ENCODE data around the gene PSMD5.

PSMD5 gene

GRCh38 chr9:120801441-120801840 is 41.3 kb downstream of the PSMD5 start:
- DNase-seq (ENCODE audit: low read depth) = no peak

DNA sequence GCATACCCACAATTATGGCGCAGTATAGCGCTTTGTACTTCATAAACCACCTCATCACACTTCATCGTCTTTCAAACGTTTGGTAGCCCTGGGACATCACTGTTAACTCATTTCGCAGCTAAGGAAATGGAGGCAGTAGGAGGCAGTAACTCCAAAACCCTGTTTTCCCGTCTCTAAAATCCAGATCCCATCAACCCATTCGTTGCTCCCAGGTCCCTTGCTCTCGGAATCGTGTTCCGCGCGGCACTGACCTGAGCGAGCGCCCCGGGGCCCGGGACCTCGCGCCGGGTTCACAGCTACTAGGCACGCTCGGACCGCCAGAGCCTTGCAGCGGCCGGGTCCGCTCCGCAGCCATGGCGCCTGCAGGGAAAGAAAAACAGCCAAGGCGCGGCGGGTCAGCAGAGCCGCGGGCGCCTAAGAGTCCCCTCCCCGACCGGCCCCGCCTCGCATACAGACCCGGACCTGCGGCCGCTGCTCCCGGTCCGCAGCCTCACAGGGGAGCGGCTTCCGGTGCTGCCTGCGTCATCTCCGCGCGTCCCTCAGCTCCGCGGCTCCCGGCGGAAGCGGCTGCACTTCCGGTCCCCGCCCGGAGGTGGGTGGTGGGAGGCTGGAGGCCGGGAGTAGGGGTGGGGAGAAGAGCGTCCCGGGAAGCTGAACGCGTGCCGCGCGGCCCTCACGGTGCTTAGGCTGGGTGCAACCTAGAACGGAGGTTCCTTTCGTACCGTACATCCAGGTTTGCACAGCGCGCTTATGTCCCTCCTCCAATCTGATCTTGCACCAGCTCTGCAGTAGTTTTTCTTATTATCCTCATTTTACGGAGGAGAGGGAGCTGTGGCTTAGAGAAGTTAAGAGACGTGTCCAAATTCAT is 49.6 kb downstream of the PSMD5 start, which contains the start of gene FBXW2:
Gene FBXW2 (minus strand): TSS at position 519 of the 868 bp plus-strand sequence. CDS start 5,158 bp downstream, outside the sequence.
- DNase-seq (ENCODE audit: low read depth) = peak; percentile 74

DNA sequence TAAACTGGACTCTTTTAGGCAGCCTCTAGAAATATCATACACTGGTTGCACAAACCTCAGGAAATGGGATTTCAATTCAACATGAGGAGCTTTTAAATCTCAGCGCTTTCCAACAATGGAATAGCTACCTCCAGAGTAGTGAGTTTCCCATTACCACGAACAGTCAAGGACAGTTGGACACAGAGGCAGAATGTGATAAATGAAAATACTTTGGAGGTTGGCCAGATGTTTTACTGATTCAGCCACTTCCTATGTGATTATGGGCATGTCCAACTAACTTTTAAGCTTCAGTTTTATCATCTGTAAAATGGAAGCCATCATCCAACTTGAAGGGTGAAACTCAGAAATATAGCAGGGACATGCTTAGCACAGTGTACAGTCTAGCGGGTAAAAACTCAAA is 51.6 kb downstream of the PSMD5 start:
- DNase-seq (ENCODE audit: low read depth) = no peak

- no peak for DNase-seq (ENCODE audit: low read depth)
Measured at GRCh38 chr9:120787933-120788332, 54.8 kb downstream of the PSMD5 start.

GRCh38 chr9:120783602-120784047 is 59.1 kb downstream of the PSMD5 start:
- DNase-seq (ENCODE audit: low read depth) = no peak

DNA sequence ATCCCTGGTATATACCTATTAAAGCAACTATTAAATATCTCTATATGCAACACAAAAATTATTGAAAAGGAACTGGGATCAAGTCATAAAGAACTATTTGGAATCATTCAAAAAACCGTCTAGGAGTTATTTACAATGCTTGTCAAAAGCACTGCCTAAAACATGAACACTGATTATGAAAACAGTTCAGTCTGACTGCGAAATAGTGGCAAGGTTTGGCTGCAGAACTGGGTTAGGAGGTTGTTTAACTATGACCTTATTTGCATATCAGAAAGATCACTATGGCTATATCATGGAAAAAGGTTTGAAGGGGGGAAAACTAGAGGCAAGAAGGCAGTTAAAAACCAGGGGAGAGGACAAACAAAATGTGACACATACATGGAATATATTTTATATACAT is 61.5 kb downstream of the PSMD5 start:
- no peak for DNase-seq (ENCODE audit: low read depth)

GRCh38 chr9:120780367-120780766 is 62.4 kb downstream of the PSMD5 start:
- DNase-seq (ENCODE audit: low read depth) = no peak

DNA sequence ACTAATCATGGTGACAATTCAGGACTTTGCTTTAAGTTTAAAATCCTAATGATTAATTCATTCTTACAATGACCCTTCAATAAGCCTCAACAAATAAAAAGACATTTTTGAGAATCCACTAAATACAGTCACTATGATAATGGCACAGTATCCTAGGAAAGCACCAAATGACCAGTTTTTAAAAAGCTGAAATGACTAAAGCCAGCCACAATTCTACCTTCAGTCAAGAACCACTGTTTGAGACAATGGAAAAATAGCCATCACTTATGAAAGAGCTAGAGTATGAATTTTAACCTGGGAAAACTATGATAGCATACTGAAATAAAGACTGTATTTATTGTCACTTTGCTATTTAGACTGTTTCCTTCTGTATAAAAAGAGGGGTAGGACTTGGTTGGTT is 63.5 kb downstream of the PSMD5 start:
- no peak for DNase-seq (ENCODE audit: low read depth)

GRCh38 chr9:120778758-120779157 is 64.0 kb downstream of the PSMD5 start:
- no peak for DNase-seq (ENCODE audit: low read depth)

DNA sequence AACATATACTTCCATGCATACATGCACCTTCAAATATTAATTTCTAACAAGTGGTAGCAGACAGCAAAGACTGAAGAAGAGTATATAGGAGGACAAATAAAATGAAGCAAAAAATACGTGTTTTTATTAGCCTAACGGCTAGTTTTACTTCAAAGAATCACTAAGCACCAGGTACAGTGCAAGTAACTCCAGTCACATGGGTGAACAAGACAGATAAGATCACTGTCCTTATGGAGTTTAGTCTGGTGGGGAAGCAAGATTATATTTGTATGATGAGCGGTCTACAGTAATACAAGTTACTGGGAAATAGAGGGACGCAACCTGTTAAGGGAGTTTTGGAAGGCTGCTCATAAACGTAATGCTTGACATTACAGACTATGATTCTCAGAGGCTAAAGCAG is 65.5 kb downstream of the PSMD5 start:
- DNase-seq (ENCODE audit: low read depth) = no peak

- DNase-seq (ENCODE audit: low read depth) = no peak
Measured at GRCh38 chr9:120776788-120777187, 65.9 kb downstream of the PSMD5 start.

DNA sequence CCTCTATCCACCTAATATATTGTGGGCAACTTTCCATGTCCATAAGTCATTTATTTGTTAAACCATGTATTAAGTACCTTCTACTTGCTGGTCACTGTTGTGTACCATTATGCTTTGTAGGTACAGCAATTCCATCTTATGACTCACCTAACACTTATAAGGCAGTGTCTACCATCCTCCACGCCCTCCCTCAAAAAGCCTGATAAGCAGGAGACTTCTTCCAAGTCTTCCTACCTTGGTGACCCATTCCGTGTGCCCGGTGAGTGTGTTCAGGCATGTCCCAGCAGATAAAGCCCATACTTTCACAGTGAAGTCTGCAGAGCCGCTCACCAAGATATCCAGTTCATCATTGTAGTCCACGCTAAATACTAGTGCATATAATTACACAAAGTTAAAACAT is 66.9 kb downstream of the PSMD5 start:
- no peak for DNase-seq (ENCODE audit: low read depth)

- no peak for DNase-seq (ENCODE audit: low read depth)
Measured at GRCh38 chr9:120774719-120775118, 68.0 kb downstream of the PSMD5 start.

GRCh38 chr9:120773256-120773655 is 69.5 kb downstream of the PSMD5 start:
- no peak for DNase-seq (ENCODE audit: low read depth)

- DNase-seq (ENCODE audit: low read depth) = no peak
Measured at GRCh38 chr9:120770931-120771330, 71.8 kb downstream of the PSMD5 start.

GRCh38 chr9:120768886-120769285 is 73.8 kb downstream of the PSMD5 start:
- no peak for DNase-seq (ENCODE audit: low read depth)

- no peak for DNase-seq (ENCODE audit: low read depth)
Measured at GRCh38 chr9:120768247-120768646, 74.5 kb downstream of the PSMD5 start.

DNA sequence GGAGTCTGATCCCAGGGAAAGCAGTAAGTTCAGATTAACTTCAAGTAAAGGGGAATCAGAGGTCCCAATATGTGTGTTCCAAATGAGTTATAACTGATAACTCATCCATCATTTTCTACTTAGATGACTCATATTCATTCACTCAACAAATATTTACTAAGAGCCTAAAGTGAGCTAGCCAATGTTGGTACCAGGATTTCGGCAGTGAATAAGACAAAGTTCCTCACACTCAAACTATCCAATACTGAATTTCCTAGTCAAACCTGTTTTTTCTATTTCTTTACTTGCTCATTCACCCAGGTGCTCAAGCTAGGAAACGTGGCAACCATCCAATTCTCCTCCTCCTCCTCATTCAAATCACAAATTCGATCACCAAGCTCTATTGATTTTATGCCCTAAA is 75.3 kb downstream of the PSMD5 start:
- DNase-seq (ENCODE audit: low read depth) = no peak

Data from fibroblast of the conjunctiva (primary cell).